CD4-positive, alpha-beta T cell treated with Interleukin-12 subunit alpha and Interleukin-12 subunit beta, for 1 hour (primary cell): Measurements from ENCODE around the gene ZNF568.

Experiments used
- DNase-seq: peaks from one replicate; pipeline ENCODE4 v3.0.0-alpha.2; 2020

The ZNF568 gene

GRCh38 chr19:36915992-36916830 is at the start of gene ZNF568, which contains the start of gene ZNF829:
Gene ZNF568 (plus strand): TSS chr19:36916332. CDS start chr19:36922771, 6,439 bp downstream.
Gene ZNF829 (minus strand): TSS chr19:36916291. CDS start chr19:36915167, 1,124 bp downstream.
- peak; percentile 95 for DNase-seq

GRCh38 chr19:36876993-36877938 is 38.9 kb upstream of the ZNF568 start:
- DNase-seq: no peak

- no peak for DNase-seq
Measured at GRCh38 chr19:36891768-36892357, 24.3 kb upstream of the ZNF568 start.

- DNase-seq: no peak
Measured at GRCh38 chr19:36894849-36895383, 21.2 kb upstream of the ZNF568 start.

- DNase-seq: no peak
Measured at GRCh38 chr19:36898422-36898821, 17.7 kb upstream of the ZNF568 start.

- no peak for DNase-seq
Measured at GRCh38 chr19:36916991-36917390, 859 bp downstream of the ZNF568 start.

GRCh38 chr19:36918090-36918489 is 2.0 kb downstream of the ZNF568 start:
- no peak for DNase-seq

- DNase-seq: no peak
Measured at GRCh38 chr19:36931684-36932083, 15.6 kb downstream of the ZNF568 start.

GRCh38 chr19:36939153-36939552 is 23.0 kb downstream of the ZNF568 start:
- no peak for DNase-seq

- DNase-seq: no peak
Measured at GRCh38 chr19:36950335-36951119, 34.4 kb downstream of the ZNF568 start.

- DNase-seq: no peak
Measured at GRCh38 chr19:36962346-36962745, 46.2 kb downstream of the ZNF568 start.

- DNase-seq: no peak
Measured at GRCh38 chr19:36963280-36963679, 47.1 kb downstream of the ZNF568 start.

- no peak for DNase-seq
Measured at GRCh38 chr19:36972571-36972970, 56.4 kb downstream of the ZNF568 start.

GRCh38 chr19:36973021-36973843 is 57.1 kb downstream of the ZNF568 start:
- DNase-seq: peak; percentile 77

- DNase-seq: no peak
Measured at GRCh38 chr19:36973844-36974195, 57.7 kb downstream of the ZNF568 start.

GRCh38 chr19:36986131-36986530 is 70.0 kb downstream of the ZNF568 start:
- no peak for DNase-seq

GRCh38 chr19:36986601-36987000 is 70.5 kb downstream of the ZNF568 start:
- DNase-seq: no peak

GRCh38 chr19:36987091-36987490 is 71.0 kb downstream of the ZNF568 start:
- no peak for DNase-seq

- DNase-seq: no peak
Measured at GRCh38 chr19:36997152-36997842, 81.2 kb downstream of the ZNF568 start.

GRCh38 chr19:36997843-36998235 is 81.7 kb downstream of the ZNF568 start:
- no peak for DNase-seq

- no peak for DNase-seq
Measured at GRCh38 chr19:36999313-36999712, 83.2 kb downstream of the ZNF568 start.
